Suprapubic skin (tissue), 3 donors: Measurements from ENCODE around the gene PIN4.

Source experiments
- POLR2A ChIP-seq, 2 donors: fragments of 450-650 bp; IDR thresholded peaks; one replicate each; pipeline ENCODE4 v1.6.1; 2017; ENCODE audit warnings: antibody characterized with exemption in 2 of 2, mild to moderate bottlenecking in 2 of 2, moderate library complexity in 2 of 2
- TF ChIP-seq, protein P1 (sequence below), 2 donors: fragments of 200-600 bp in 1 of 2; fragments of 450-650 bp in 1 of 2; sonication (generic) in 1 of 2; IDR thresholded peaks; one replicate each; pipeline ENCODE4 v1.5.1; 2016 to 2019; ENCODE audit warnings: antibody characterized with exemption in 2 of 2, mild to moderate bottlenecking in 1 of 2, moderate library complexity in 1 of 2

GRCh38 chrX:72133851-72134546 lies 47.6 kb upstream of the PIN4 start:
- TF ChIP-seq, protein P1, sequence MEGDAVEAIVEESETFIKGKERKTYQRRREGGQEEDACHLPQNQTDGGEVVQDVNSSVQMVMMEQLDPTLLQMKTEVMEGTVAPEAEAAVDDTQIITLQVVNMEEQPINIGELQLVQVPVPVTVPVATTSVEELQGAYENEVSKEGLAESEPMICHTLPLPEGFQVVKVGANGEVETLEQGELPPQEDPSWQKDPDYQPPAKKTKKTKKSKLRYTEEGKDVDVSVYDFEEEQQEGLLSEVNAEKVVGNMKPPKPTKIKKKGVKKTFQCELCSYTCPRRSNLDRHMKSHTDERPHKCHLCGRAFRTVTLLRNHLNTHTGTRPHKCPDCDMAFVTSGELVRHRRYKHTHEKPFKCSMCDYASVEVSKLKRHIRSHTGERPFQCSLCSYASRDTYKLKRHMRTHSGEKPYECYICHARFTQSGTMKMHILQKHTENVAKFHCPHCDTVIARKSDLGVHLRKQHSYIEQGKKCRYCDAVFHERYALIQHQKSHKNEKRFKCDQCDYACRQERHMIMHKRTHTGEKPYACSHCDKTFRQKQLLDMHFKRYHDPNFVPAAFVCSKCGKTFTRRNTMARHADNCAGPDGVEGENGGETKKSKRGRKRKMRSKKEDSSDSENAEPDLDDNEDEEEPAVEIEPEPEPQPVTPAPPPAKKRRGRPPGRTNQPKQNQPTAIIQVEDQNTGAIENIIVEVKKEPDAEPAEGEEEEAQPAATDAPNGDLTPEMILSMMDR (IDR thresholded peaks at IDR 0.05), result no peak
- no peak for TF ChIP-seq POLR2A (IDR thresholded peaks at IDR 0.05)
